ENCODE measurements around the gene ATP2C2. TPM values are rescaled to one million over a fixed set of nuclear protein-coding genes. Genes with fewer than 3 reads are reported as not detected.
"Not testable (repeated sequence)": the region's sequence is repeated elsewhere in the genome, so short reads cannot be mapped to it uniquely, and the experiment has no call there.

Gene ATP2C2
- total and polyA plus RNA-seq, 9 donors = 0.13 to 2.3 (median 0.39) TPM

- Histone ChIP-seq H3K27ac (ENCODE audit: low read length) (no peak overlapping the region), H3K27me3 (ENCODE audit: control insufficient read depth, insufficient read depth, low read length) (peaks cover 8% of the 10 kb centered on the region), H3K9me3 (replicated peaks; ENCODE audit: control insufficient read depth, low read depth, low read length) (no peaks in the 10 kb centered on the region), H3K4me3 (ENCODE audit: low read length) (no peak overlapping the region), H3K4me1 (ENCODE audit: control insufficient read depth, insufficient read depth, low read length) (peaks cover 6% of the 10 kb centered on the region), H3K36me3 (ENCODE audit: control insufficient read depth, insufficient read depth, low read length) (no peaks in the 10 kb centered on the region)
- 53% methylated on average over 12 of the region's 20 CpGs for WGBS (ENCODE audit: insufficient coverage)
- peak; percentile 51 for DNase-seq
Measured at GRCh38 chr16:84391151-84392030, 23.1 kb downstream of the ATP2C2 start.

GRCh38 chr16:84392031-84392360 is 23.7 kb downstream of the ATP2C2 start:
- Histone ChIP-seq H3K4me1 (ENCODE audit: control insufficient read depth, insufficient read depth, low read length) (peaks cover 6% of the 10 kb centered on the region), H3K36me3 (ENCODE audit: control insufficient read depth, insufficient read depth, low read length) (no peaks in the 10 kb centered on the region), H3K4me3 (ENCODE audit: low read length) (no peak overlapping the region), H3K9me3 (replicated peaks; ENCODE audit: control insufficient read depth, low read depth, low read length) (no peaks in the 10 kb centered on the region), H3K27ac (ENCODE audit: low read length) (no peak overlapping the region), H3K27me3 (ENCODE audit: control insufficient read depth, insufficient read depth, low read length) (peaks cover 13% of the 10 kb centered on the region)
- DNase-seq = no peak

- H3K4me1 ChIP-seq (ENCODE audit: control insufficient read depth, insufficient read depth, low read length); DNase-seq; H3K27ac ChIP-seq (ENCODE audit: low read length); H3K9me3 ChIP-seq (replicated peaks; ENCODE audit: control insufficient read depth, low read depth, low read length); H3K4me3 ChIP-seq (ENCODE audit: low read length); H3K36me3 ChIP-seq (ENCODE audit: control insufficient read depth, insufficient read depth, low read length): not testable (repeated sequence)
- peaks cover 14% of the 10 kb centered on the region for H3K27me3 ChIP-seq (ENCODE audit: control insufficient read depth, insufficient read depth, low read length)
- WGBS (ENCODE audit: insufficient coverage) = 62% methylated on average over 6 of the region's 10 CpGs
Measured at GRCh38 chr16:84396082-84396481, 27.7 kb downstream of the ATP2C2 start.

GRCh38 chr16:84396537-84397008 is 28.2 kb downstream of the ATP2C2 start:
- peaks cover 14% of the 10 kb centered on the region for H3K27me3 ChIP-seq (ENCODE audit: control insufficient read depth, insufficient read depth, low read length)
- H3K36me3 ChIP-seq (ENCODE audit: control insufficient read depth, insufficient read depth, low read length) = no peaks in the 10 kb centered on the region
- peaks cover under 1% of the 10 kb centered on the region for H3K4me1 ChIP-seq (ENCODE audit: control insufficient read depth, insufficient read depth, low read length)
- H3K27ac ChIP-seq (ENCODE audit: low read length) = no peak overlapping the region
- no peak for DNase-seq
- no peak overlapping the region for H3K4me3 ChIP-seq (ENCODE audit: low read length)
- WGBS (ENCODE audit: insufficient coverage) = 63% methylated on average over 5 of the region's 9 CpGs
- no peaks in the 10 kb centered on the region for H3K9me3 ChIP-seq (replicated peaks; ENCODE audit: control insufficient read depth, low read depth, low read length)

GRCh38 chr16:84397090-84397489 is 28.8 kb downstream of the ATP2C2 start:
- Histone ChIP-seq H3K27ac (ENCODE audit: low read length) (no peak overlapping the region), H3K27me3 (ENCODE audit: control insufficient read depth, insufficient read depth, low read length) (peaks cover 14% of the 10 kb centered on the region), H3K4me1 (ENCODE audit: control insufficient read depth, insufficient read depth, low read length) (no peaks in the 10 kb centered on the region), H3K36me3 (ENCODE audit: control insufficient read depth, insufficient read depth, low read length) (no peaks in the 10 kb centered on the region), H3K4me3 (ENCODE audit: low read length) (no peak overlapping the region), H3K9me3 (replicated peaks; ENCODE audit: control insufficient read depth, low read depth, low read length) (no peaks in the 10 kb centered on the region)
- DNase-seq = no peak
- 85% methylated on average over 4 of the region's 6 CpGs for WGBS (ENCODE audit: insufficient coverage)

GRCh38 chr16:84398701-84399100 is 30.4 kb downstream of the ATP2C2 start:
- no peaks in the 10 kb centered on the region for H3K4me1 ChIP-seq (ENCODE audit: control insufficient read depth, insufficient read depth, low read length)
- H3K9me3 ChIP-seq (replicated peaks; ENCODE audit: control insufficient read depth, low read depth, low read length) = no peaks in the 10 kb centered on the region
- no peaks in the 10 kb centered on the region for H3K36me3 ChIP-seq (ENCODE audit: control insufficient read depth, insufficient read depth, low read length)
- 4% methylated on average over 4 of the region's 10 CpGs for WGBS (ENCODE audit: insufficient coverage)
- peak; percentile 52 for DNase-seq
- H3K27ac ChIP-seq (ENCODE audit: low read length) = no peak overlapping the region
- H3K4me3 ChIP-seq (ENCODE audit: low read length) = no peak overlapping the region
- H3K27me3 ChIP-seq (ENCODE audit: control insufficient read depth, insufficient read depth, low read length) = peaks cover 14% of the 10 kb centered on the region

- no CpG with 5 or more reads among the region's 2 CpGs for WGBS (ENCODE audit: insufficient coverage)
- DNase-seq; H3K36me3 ChIP-seq (ENCODE audit: control insufficient read depth, insufficient read depth, low read length); H3K9me3 ChIP-seq (replicated peaks; ENCODE audit: control insufficient read depth, low read depth, low read length); H3K27ac ChIP-seq (ENCODE audit: low read length); H3K4me3 ChIP-seq (ENCODE audit: low read length); H3K4me1 ChIP-seq (ENCODE audit: control insufficient read depth, insufficient read depth, low read length): not testable (repeated sequence)
- H3K27me3 ChIP-seq (ENCODE audit: control insufficient read depth, insufficient read depth, low read length) = peaks cover 16% of the 10 kb centered on the region
Measured at GRCh38 chr16:84399912-84400311, 31.6 kb downstream of the ATP2C2 start.

- H3K27ac ChIP-seq (ENCODE audit: low read length); H3K4me3 ChIP-seq (ENCODE audit: low read length); H3K4me1 ChIP-seq (ENCODE audit: control insufficient read depth, insufficient read depth, low read length); H3K36me3 ChIP-seq (ENCODE audit: control insufficient read depth, insufficient read depth, low read length); H3K9me3 ChIP-seq (replicated peaks; ENCODE audit: control insufficient read depth, low read depth, low read length); DNase-seq: not testable (repeated sequence)
- WGBS (ENCODE audit: insufficient coverage) = 100% methylated on average over 2 of the region's 5 CpGs
- H3K27me3 ChIP-seq (ENCODE audit: control insufficient read depth, insufficient read depth, low read length) = peaks cover 29% of the 10 kb centered on the region
Measured at GRCh38 chr16:84403435-84403834, 35.1 kb downstream of the ATP2C2 start.

- Histone ChIP-seq H3K4me1 (ENCODE audit: control insufficient read depth, insufficient read depth, low read length) (no peaks in the 10 kb centered on the region), H3K27ac (ENCODE audit: low read length) (no peak overlapping the region), H3K9me3 (replicated peaks; ENCODE audit: control insufficient read depth, low read depth, low read length) (no peaks in the 10 kb centered on the region), H3K27me3 (ENCODE audit: control insufficient read depth, insufficient read depth, low read length) (peaks cover 29% of the 10 kb centered on the region), H3K36me3 (ENCODE audit: control insufficient read depth, insufficient read depth, low read length) (no peaks in the 10 kb centered on the region), H3K4me3 (ENCODE audit: low read length) (no peak overlapping the region)
- WGBS (ENCODE audit: insufficient coverage) = no CpG with 5 or more reads among the region's 3 CpGs
- DNase-seq = no peak
Measured at GRCh38 chr16:84404324-84404723, 36.0 kb downstream of the ATP2C2 start.

GRCh38 chr16:84404936-84405639 is 36.8 kb downstream of the ATP2C2 start:
- H3K36me3 ChIP-seq (ENCODE audit: control insufficient read depth, insufficient read depth, low read length) = no peaks in the 10 kb centered on the region

More at GRCh38 chr16:84404936-84405639, 36.8 kb downstream of the ATP2C2 start:
- Histone ChIP-seq H3K27ac (ENCODE audit: low read length) (no peak overlapping the region), H3K27me3 (ENCODE audit: control insufficient read depth, insufficient read depth, low read length) (peaks cover 29% of the 10 kb centered on the region), H3K4me1 (ENCODE audit: control insufficient read depth, insufficient read depth, low read length) (no peaks in the 10 kb centered on the region), H3K9me3 (replicated peaks; ENCODE audit: control insufficient read depth, low read depth, low read length) (no peaks in the 10 kb centered on the region), H3K4me3 (ENCODE audit: low read length) (no peak overlapping the region)
- no peak for DNase-seq
- WGBS (ENCODE audit: insufficient coverage) = 82% methylated on average over 16 of the region's 19 CpGs
